HG02623 (cell line): ENCODE measurements around the gene MRPS23.

ENCODE experiments used
- ATAC-seq: cut with Tn5 transposase; IDR thresholded peaks from one replicate; pipeline ENCODE4 v1.9.1; 2021; ENCODE audit warnings: moderate library complexity; ENCODE audit not compliant: unreplicated experiment

Gene MRPS23

GRCh38 chr17:57803021-57803420 is 46.8 kb downstream of the MRPS23 start:
- no peak for ATAC-seq

GRCh38 chr17:57801044-57801711 is 48.7 kb downstream of the MRPS23 start:
- no peak for ATAC-seq

GRCh38 chr17:57794841-57795240 is 55.0 kb downstream of the MRPS23 start:
- no peak for ATAC-seq

- no peak for ATAC-seq
Observed at GRCh38 chr17:57788725-57789124, 61.1 kb downstream of the MRPS23 start.

- ATAC-seq, result no peak
Observed at GRCh38 chr17:57785022-57785421, 64.8 kb downstream of the MRPS23 start.
